OCI-LY3 (cell line): ENCODE data around the gene CCDC187.

Source experiments
- CTCF ChIP-seq: fragments of 200-600, 300-600 bp; sonication (generic); IDR thresholded peaks from 2 replicates; pipeline ENCODE4 v1.5.1; 2014; ENCODE audit warnings: antibody characterized with exemption, low read length, low read depth
- EZH2phosphoT487 ChIP-seq: fragments of 200-600 bp; shearing (Covaris generic); IDR thresholded peaks from 2 replicates; pipeline ENCODE4 v1.6.1; 2018; ENCODE audit warnings: antibody characterized with exemption, mixed run types, low read depth

GRCh38 chr9:136259517-136259813 is 44.4 kb downstream of the CCDC187 start:
- TF ChIP-seq CTCF (no peak), EZH2phosphoT487 (no peak)
